Parathyroid adenoma (tissue), 2 donors: Measurements from ENCODE around the gene VANGL2.

Source experiments
- H2AFZ ChIP-seq: fragments of 300-600 bp; sonication (generic); one replicate; pipeline ENCODE4 v1.7.0; 2017; ENCODE audit warnings: antibody characterized with exemption, mild to moderate bottlenecking
- H3K27ac ChIP-seq: fragments of 300-600 bp; sonication (generic); one replicate; pipeline ENCODE4 v1.7.0; 2017
- H3K27me3 ChIP-seq: fragments of 300-600 bp; sonication (generic); one replicate; pipeline ENCODE4 v1.7.0; 2017; ENCODE audit warnings: low read length; ENCODE audit not compliant: control insufficient read depth, insufficient read depth
- H3K36me3 ChIP-seq: fragments of 300-600 bp; sonication (generic); one replicate; pipeline ENCODE4 v1.7.0; 2017; ENCODE audit warnings: low read length; ENCODE audit not compliant: control insufficient read depth, insufficient read depth
- H3K4me1 ChIP-seq: fragments of 300-600 bp; sonication (generic); one replicate; pipeline ENCODE4 v1.7.0; 2017; ENCODE audit warnings: control low read depth
- H3K4me2 ChIP-seq: fragments of 300-600 bp; sonication (generic); one replicate; pipeline ENCODE4 v1.7.0; 2017; ENCODE audit warnings: low read length
- H3K4me3 ChIP-seq: fragments of 300-600 bp; sonication (generic); one replicate; pipeline ENCODE4 v1.7.0; 2017; ENCODE audit warnings: low read depth, low read length
- H3K79me2 ChIP-seq: fragments of 300-600 bp; sonication (generic); one replicate; pipeline ENCODE4 v1.7.0; 2017; ENCODE audit warnings: control low read depth
- H3K9ac ChIP-seq: fragments of 300-600 bp; sonication (generic); one replicate; pipeline ENCODE4 v1.7.0; 2017; ENCODE audit warnings: mild to moderate bottlenecking
- H3K9me3 ChIP-seq: fragments of 300-600 bp; sonication (generic); one replicate; pipeline ENCODE4 v1.7.0; 2017; ENCODE audit warnings: low read length; ENCODE audit not compliant: control insufficient read depth
- CTCF ChIP-seq: fragments of 300-600 bp; sonication (generic); IDR thresholded peaks from one replicate; pipeline ENCODE4 v1.7.0; 2017; ENCODE audit warnings: antibody characterized with exemption, mild to moderate bottlenecking
- donor health status: primary hyperparathyroidism.

Gene VANGL2

GRCh38 chr1:160361199-160361598, 39.2 kb upstream of the VANGL2 start:
- H3K27ac ChIP-seq = no peak overlapping the region
- no peaks in the 10 kb centered on the region for H3K9me3 ChIP-seq
- no peak overlapping the region for H2AFZ ChIP-seq
- no peak for TF ChIP-seq CTCF
- H3K79me2 ChIP-seq = no peaks in the 10 kb centered on the region
- H3K9ac ChIP-seq = no peak overlapping the region
- no peaks in the 10 kb centered on the region for H3K36me3 ChIP-seq
- no peak overlapping the region for H3K4me2 ChIP-seq
- H3K27me3 ChIP-seq = no peaks in the 10 kb centered on the region
- no peak overlapping the region for H3K4me3 ChIP-seq
- no peaks in the 10 kb centered on the region for H3K4me1 ChIP-seq

GRCh38 chr1:160361814-160362167, 38.6 kb upstream of the VANGL2 start:
- Histone ChIP-seq H3K36me3 (no peaks in the 10 kb centered on the region), H3K4me2 (no peak overlapping the region), H2AFZ (no peak overlapping the region), H3K9ac (no peak overlapping the region), H3K79me2 (no peaks in the 10 kb centered on the region), H3K4me3 (no peak overlapping the region), H3K9me3 (no peaks in the 10 kb centered on the region), H3K27ac (no peak overlapping the region), H3K4me1 (no peaks in the 10 kb centered on the region), H3K27me3 (no peaks in the 10 kb centered on the region)
- TF ChIP-seq CTCF = no peak

GRCh38 chr1:160362168-160362957, 38.0 kb upstream of the VANGL2 start:
- Histone ChIP-seq H2AFZ (no peak overlapping the region), H3K36me3 (no peaks in the 10 kb centered on the region), H3K9ac (no peak overlapping the region), H3K4me2 (no peak overlapping the region), H3K4me1 (no peaks in the 10 kb centered on the region), H3K79me2 (no peaks in the 10 kb centered on the region), H3K27ac (no peak overlapping the region), H3K9me3 (no peaks in the 10 kb centered on the region), H3K27me3 (no peaks in the 10 kb centered on the region), H3K4me3 (no peak overlapping the region)
- TF ChIP-seq CTCF = no peak

GRCh38 chr1:160363010-160363409, 37.4 kb upstream of the VANGL2 start:
- Histone ChIP-seq H3K4me3 (no peak overlapping the region), H3K9me3 (no peaks in the 10 kb centered on the region), H3K4me1 (no peaks in the 10 kb centered on the region), H3K9ac (no peak overlapping the region), H3K27ac (no peak overlapping the region), H2AFZ (no peak overlapping the region), H3K36me3 (no peaks in the 10 kb centered on the region), H3K4me2 (no peak overlapping the region), H3K79me2 (no peaks in the 10 kb centered on the region), H3K27me3 (no peaks in the 10 kb centered on the region)
- TF ChIP-seq CTCF = no peak
